Right atrium auricular region (tissue), 2 donors: ENCODE measurements around the gene NCBP1. TPM values are rescaled to one million over a fixed set of nuclear protein-coding genes. Genes with fewer than 3 reads are reported as not detected.

Source experiments
- DNase-seq: peaks from one replicate; pipeline ENCODE4 v3.0.0-alpha.2; 2019; ENCODE audit warnings: low spot score
- H3K27ac ChIP-seq, 2 donors: fragments of 200-600 bp; sonication (generic); 1 replicate in 1 of 2; 2 replicates in 1 of 2; pipeline ENCODE4 v1.5.1; 2016 to 2019
- H3K27me3 ChIP-seq, 2 donors: fragments of 200-600 bp; sonication (generic); one replicate each; pipeline versions ENCODE4 v1.5.1 to v1.6.0; 2017 to 2019
- H3K36me3 ChIP-seq: fragments of 200-600 bp; sonication (generic); one replicate; pipeline ENCODE4 v1.5.1; 2016
- H3K4me1 ChIP-seq, 2 donors: fragments of 200-600 bp; sonication (generic); one replicate each; pipeline versions ENCODE4 v1.5.1 to v1.6.0; 2017 to 2019
- H3K4me3 ChIP-seq, 2 donors: fragments of 200-600 bp; sonication (generic); 1 replicate in 1 of 2; 2 replicates in 1 of 2; pipeline ENCODE4 v1.5.1; 2017 to 2019; ENCODE audit warnings: mild to moderate bottlenecking in 1 of 2, moderate library complexity in 1 of 2
- H3K9me3 ChIP-seq, 2 donors: fragments of 200-600 bp; sonication (generic); one replicate each; pipeline ENCODE4 v1.5.1; 2019
- CTCF ChIP-seq, 2 donors: fragments of 200-600 bp; sonication (generic); IDR thresholded peaks; one replicate each; pipeline ENCODE4 v1.5.1; 2019; ENCODE audit warnings: antibody characterized with exemption in 2 of 2
- total RNA-seq, 2 donors: library from RNA; depleted of rRNA; stranded (reverse); fragments of >200 nt; gene quantifications; one replicate each; pipeline ENCODE4 v1.1.0, GENCODE V29; 2016

The NCBP1 gene
- total RNA-seq, 2 donors from 2014 or later: 14.1 to 18.5 TPM

DNA sequence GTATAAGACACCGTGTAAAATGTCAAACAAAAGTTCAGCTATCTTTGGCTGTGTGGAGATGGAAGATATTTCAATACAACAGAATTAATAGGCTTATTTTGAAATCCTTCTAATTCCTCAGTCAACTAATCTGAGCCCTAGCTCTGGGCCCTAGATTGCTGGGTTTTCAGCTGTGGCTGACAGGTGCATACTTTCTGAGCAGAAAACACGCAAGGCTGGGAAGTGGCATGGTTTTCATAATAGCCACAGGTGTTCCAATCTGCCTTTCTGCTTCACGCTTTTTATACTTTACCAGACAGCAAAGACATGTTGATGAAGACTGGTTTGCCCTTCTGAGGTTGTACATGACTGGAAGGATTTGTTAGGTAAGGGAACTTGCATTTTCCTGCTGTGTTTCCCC is 84.2 kb downstream of the NCBP1 start:
- Histone ChIP-seq H3K36me3 (no peaks in the 10 kb centered on the region), H3K4me3 (no peak overlapping the region), H3K27ac (no peak overlapping the region), H3K27me3 (no peaks in the 10 kb centered on the region), H3K4me1 (no peaks in the 10 kb centered on the region), H3K9me3 (peaks cover 0 to 4% of the 10 kb centered on the region in 2 donors)
- DNase-seq: no peak
- TF ChIP-seq CTCF (IDR thresholded peaks at IDR 0.05): no peak

GRCh38 chr9:97721396-97721795 is 87.8 kb downstream of the NCBP1 start:
- Histone ChIP-seq H3K4me3 (no peak overlapping the region), H3K9me3 (peaks cover 0 to 4% of the 10 kb centered on the region in 2 donors), H3K36me3 (no peaks in the 10 kb centered on the region), H3K27ac (no peak overlapping the region), H3K27me3 (no peaks in the 10 kb centered on the region), H3K4me1 (no peaks in the 10 kb centered on the region)
- TF ChIP-seq CTCF (IDR thresholded peaks at IDR 0.05): no peak
- DNase-seq: no peak

- H3K9me3 ChIP-seq: peaks cover 0 to 4% of the 10 kb centered on the region in 2 donors
- no peaks in the 10 kb centered on the region for H3K27me3 ChIP-seq
- H3K27ac ChIP-seq: no peak overlapping the region
- H3K4me1 ChIP-seq: no peaks in the 10 kb centered on the region
- no peaks in the 10 kb centered on the region for H3K36me3 ChIP-seq
- H3K4me3 ChIP-seq: no peak overlapping the region
- TF ChIP-seq CTCF (IDR thresholded peaks at IDR 0.05): no peak
- DNase-seq: no peak
Measured at GRCh38 chr9:97722331-97722730, 88.7 kb downstream of the NCBP1 start.

Other genes with a start within 250 kb of the NCBP1 start
- 1 to 10 TPM; 6.5 to 7.2 TPM for gene TDRD7, start 221.7 kb upstream of the NCBP1 start, total RNA-seq
- gene TMOD1, start 132.2 kb upstream of the NCBP1 start, total RNA-seq: 100 to 1,000 TPM; 118 to 122 TPM
- 10 to 100 TPM; 13.9 to 14.0 TPM for gene TSTD2, start 453 bp upstream of the NCBP1 start, total RNA-seq
- gene XPA, start 63.5 kb downstream of the NCBP1 start, total RNA-seq: 1 to 10 TPM; 6.9 to 7.9 TPM
- not detected for gene FOXE1, start 219.4 kb downstream of the NCBP1 start, total RNA-seq